ENCODE results near the gene CHIC2.

- TF ChIP-seq CTCF (IDR thresholded peaks at IDR 0.05) (no peak), POLR2A (IDR thresholded peaks at IDR 0.05) (no peak)
Measured at GRCh38 chr4:54093324-54094240, 29.2 kb upstream of the CHIC2 start.
